ENCODE results near the gene RHOBTB3. TPM values are rescaled to one million over a fixed set of nuclear protein-coding genes. Genes with fewer than 3 reads are reported as not detected.

RHOBTB3 gene
- total RNA-seq, 1 experiment from 2014 or later = 95.2 TPM

DNA sequence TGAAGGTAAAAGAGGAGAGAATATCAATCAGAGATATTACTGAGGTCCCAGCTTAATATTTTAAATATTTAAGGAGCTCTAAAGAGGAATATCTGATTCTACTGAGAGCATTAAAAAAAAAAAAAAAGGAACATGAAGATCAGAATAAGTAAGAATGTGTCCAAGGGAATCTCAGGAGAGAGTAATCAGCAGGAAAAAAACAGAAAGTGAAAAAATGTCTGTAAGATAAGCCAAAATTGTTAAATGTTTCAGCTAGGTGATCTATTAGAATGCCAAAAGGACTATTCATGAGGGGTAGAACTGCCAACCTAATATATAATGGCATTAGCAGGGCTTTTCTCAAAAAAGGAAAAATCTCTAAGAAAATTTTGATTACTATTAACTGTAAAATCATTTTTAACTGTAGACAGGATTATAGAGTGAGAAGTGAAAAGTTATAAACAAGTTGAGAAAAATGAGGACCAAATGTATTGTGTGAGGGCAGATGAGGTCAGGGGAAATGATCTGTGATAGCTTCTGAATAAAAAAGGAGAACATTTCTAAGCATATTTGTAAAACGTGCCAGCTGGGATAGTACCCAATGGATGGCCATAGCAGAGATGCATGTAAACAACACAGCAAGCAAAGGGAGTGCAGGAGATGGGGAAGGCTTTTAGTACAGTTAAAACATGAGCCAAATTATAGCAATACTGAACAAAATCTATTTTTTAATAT, 9.4 kb upstream of the RHOBTB3 start:
- H3K4me1 ChIP-seq (ENCODE audit: control insufficient read depth, insufficient read depth, low read length) = peaks cover 16% of the 10 kb centered on the region
- DNase-seq (ENCODE audit: low read depth, low spot score) = no peak
- TF ChIP-seq POLR2AphosphoS5 (IDR thresholded peaks at IDR 0.05; ENCODE audit: low read depth, low read length) (no peak), TCF7L2 (IDR thresholded peaks at IDR 0.05; ENCODE audit: low read depth, low read length) (no peak), SIN3A (IDR thresholded peaks at IDR 0.05; ENCODE audit: borderline replicate concordance, insufficient read depth, low read depth, low read length) (no peak)
- TF ChIP-seq, protein P1, sequence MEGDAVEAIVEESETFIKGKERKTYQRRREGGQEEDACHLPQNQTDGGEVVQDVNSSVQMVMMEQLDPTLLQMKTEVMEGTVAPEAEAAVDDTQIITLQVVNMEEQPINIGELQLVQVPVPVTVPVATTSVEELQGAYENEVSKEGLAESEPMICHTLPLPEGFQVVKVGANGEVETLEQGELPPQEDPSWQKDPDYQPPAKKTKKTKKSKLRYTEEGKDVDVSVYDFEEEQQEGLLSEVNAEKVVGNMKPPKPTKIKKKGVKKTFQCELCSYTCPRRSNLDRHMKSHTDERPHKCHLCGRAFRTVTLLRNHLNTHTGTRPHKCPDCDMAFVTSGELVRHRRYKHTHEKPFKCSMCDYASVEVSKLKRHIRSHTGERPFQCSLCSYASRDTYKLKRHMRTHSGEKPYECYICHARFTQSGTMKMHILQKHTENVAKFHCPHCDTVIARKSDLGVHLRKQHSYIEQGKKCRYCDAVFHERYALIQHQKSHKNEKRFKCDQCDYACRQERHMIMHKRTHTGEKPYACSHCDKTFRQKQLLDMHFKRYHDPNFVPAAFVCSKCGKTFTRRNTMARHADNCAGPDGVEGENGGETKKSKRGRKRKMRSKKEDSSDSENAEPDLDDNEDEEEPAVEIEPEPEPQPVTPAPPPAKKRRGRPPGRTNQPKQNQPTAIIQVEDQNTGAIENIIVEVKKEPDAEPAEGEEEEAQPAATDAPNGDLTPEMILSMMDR (IDR thresholded peaks at IDR 0.05) = no peak
- TF ChIP-seq, protein P2, sequence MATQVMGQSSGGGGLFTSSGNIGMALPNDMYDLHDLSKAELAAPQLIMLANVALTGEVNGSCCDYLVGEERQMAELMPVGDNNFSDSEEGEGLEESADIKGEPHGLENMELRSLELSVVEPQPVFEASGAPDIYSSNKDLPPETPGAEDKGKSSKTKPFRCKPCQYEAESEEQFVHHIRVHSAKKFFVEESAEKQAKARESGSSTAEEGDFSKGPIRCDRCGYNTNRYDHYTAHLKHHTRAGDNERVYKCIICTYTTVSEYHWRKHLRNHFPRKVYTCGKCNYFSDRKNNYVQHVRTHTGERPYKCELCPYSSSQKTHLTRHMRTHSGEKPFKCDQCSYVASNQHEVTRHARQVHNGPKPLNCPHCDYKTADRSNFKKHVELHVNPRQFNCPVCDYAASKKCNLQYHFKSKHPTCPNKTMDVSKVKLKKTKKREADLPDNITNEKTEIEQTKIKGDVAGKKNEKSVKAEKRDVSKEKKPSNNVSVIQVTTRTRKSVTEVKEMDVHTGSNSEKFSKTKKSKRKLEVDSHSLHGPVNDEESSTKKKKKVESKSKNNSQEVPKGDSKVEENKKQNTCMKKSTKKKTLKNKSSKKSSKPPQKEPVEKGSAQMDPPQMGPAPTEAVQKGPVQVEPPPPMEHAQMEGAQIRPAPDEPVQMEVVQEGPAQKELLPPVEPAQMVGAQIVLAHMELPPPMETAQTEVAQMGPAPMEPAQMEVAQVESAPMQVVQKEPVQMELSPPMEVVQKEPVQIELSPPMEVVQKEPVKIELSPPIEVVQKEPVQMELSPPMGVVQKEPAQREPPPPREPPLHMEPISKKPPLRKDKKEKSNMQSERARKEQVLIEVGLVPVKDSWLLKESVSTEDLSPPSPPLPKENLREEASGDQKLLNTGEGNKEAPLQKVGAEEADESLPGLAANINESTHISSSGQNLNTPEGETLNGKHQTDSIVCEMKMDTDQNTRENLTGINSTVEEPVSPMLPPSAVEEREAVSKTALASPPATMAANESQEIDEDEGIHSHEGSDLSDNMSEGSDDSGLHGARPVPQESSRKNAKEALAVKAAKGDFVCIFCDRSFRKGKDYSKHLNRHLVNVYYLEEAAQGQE (IDR thresholded peaks at IDR 0.05; ENCODE audit: insufficient read depth in 1 of 2, low read depth in 2 of 2, low read length in 1 of 2) = no peak
- no peaks in the 10 kb centered on the region for H3K27me3 ChIP-seq (ENCODE audit: control insufficient read depth, insufficient read depth, low read length)
- ChIA-PET CTCF (interaction anchor here (0.6 kb wide), 2 partner anchors 16 to 356 kb away, joined by 4 to 7 read pairs; no protein-coding TSS in a partner anchor), POLR2A (no interaction called here)
- H3K4me3 ChIP-seq (ENCODE audit: low read depth in 2 of 2, low read length in 2 of 2) = no peak overlapping the region
- intact Hi-C loops (cut with micrococcal nuclease; ENCODE audit: unreplicated experiment) (no loop called here), in situ Hi-C loops (cut with HindIII; ENCODE audit: low pct_unique_long_range_greater_than_20kb, low sequenced_read_pairs) (no loop called here)
- no TSS peak for BruUV-seq (replicated peaks)
- no peaks in the 10 kb centered on the region for H3K36me3 ChIP-seq (ENCODE audit: control insufficient read depth, insufficient read depth, low read length)
- no peak overlapping the region for H3K27ac ChIP-seq (ENCODE audit: low read length)
- ATAC-seq = no peak
- H3K9me3 ChIP-seq (ENCODE audit: control insufficient read depth, insufficient read depth, low read depth, low read length) = no peaks in the 10 kb centered on the region

DNA sequence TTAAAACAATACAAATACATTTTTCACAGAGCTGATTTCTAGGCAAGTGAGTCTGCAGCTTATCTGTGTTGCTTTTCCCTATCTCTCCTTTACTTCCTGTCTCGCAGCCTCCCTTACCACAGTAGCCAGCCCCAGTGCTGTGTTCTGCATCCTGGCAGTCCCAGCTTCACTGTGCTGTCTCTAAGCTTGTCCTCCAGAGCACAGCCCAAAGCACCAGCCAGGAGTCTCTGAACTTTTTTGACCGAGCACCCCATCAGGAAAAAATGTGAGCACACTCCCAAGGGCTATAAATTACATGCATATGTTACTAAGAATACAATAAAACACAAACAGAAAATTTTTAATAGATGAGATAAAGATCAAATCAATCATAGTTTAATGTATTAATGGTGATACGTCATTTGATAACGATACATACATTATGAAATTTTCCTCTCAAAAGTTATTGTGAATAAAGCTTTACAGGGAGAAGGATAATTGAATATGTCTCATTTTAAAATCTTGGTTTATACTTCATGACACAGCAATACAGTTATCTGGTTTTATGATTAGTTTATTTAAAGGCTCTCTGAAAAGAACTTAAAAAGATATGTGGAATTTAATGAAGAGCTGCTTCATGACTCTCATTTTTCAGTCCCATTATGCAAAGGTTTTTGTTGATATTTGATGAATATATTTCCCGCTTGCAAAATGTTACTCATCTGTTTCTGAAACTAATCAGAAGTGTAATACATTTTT, 7.3 kb upstream of the RHOBTB3 start:
- ATAC-seq (peak; percentile 91), DNase-seq (ENCODE audit: low read depth, low spot score) (no peak)
- Histone ChIP-seq H3K27me3 (ENCODE audit: control insufficient read depth, insufficient read depth, low read length) (no peaks in the 10 kb centered on the region), H3K9me3 (ENCODE audit: control insufficient read depth, insufficient read depth, low read depth, low read length) (no peaks in the 10 kb centered on the region), H3K4me1 (ENCODE audit: control insufficient read depth, insufficient read depth, low read length) (peaks cover 37% of the 10 kb centered on the region), H3K36me3 (ENCODE audit: control insufficient read depth, insufficient read depth, low read length) (no peaks in the 10 kb centered on the region), H3K27ac (ENCODE audit: low read length) (peak overlapping the region; percentile 24; the same call in 1 of the 2 replicates), H3K4me3 (ENCODE audit: low read depth in 2 of 2, low read length in 2 of 2) (no peak overlapping the region)
- no TSS peak for BruUV-seq (replicated peaks)
- CTCF ChIA-PET = no interaction called here
- POLR2A ChIA-PET = interaction anchor here (1.1 kb wide), 1 partner anchor 111 kb away, joined by 16 read pairs; no protein-coding TSS in a partner anchor
- intact Hi-C loops (cut with micrococcal nuclease; ENCODE audit: unreplicated experiment) = no loop called here
- TF ChIP-seq TCF7L2 (IDR thresholded peaks at IDR 0.05; ENCODE audit: low read depth, low read length) (no peak), POLR2AphosphoS5 (IDR thresholded peaks at IDR 0.05; ENCODE audit: low read depth, low read length) (no peak), SIN3A (IDR thresholded peaks at IDR 0.05; ENCODE audit: borderline replicate concordance, insufficient read depth, low read depth, low read length) (no peak)
- TF ChIP-seq, protein P2 (IDR thresholded peaks at IDR 0.05; ENCODE audit: insufficient read depth in 1 of 2, low read depth in 2 of 2, low read length in 1 of 2) = no peak
- TF ChIP-seq, protein P1 (IDR thresholded peaks at IDR 0.05) = no peak
- in situ Hi-C loops (cut with HindIII; ENCODE audit: low pct_unique_long_range_greater_than_20kb, low sequenced_read_pairs) = no loop called here

All from Panc1 (cell line).